ENCODE data around the gene MAD2L1BP.

Gene MAD2L1BP

GRCh38 chr6:43671011-43671800, 35.6 kb downstream of the MAD2L1BP start:
- H3K4me1 ChIP-seq (ENCODE audit: control insufficient read depth, insufficient read depth, low read length), result peaks cover 23% of the 10 kb centered on the region
- H3K27ac ChIP-seq (ENCODE audit: low read depth, low read length), result no peak overlapping the region
- H3K36me3 ChIP-seq (ENCODE audit: control insufficient read depth, insufficient read depth, low read length), result peaks cover 32% of the 10 kb centered on the region
- no peak overlapping the region for H3K4me3 ChIP-seq (ENCODE audit: low read length)
- H3K9ac ChIP-seq (ENCODE audit: low read length), result no peak overlapping the region
- no peaks in the 10 kb centered on the region for H3K27me3 ChIP-seq (ENCODE audit: control insufficient read depth, insufficient read depth, low read length)

DNA sequence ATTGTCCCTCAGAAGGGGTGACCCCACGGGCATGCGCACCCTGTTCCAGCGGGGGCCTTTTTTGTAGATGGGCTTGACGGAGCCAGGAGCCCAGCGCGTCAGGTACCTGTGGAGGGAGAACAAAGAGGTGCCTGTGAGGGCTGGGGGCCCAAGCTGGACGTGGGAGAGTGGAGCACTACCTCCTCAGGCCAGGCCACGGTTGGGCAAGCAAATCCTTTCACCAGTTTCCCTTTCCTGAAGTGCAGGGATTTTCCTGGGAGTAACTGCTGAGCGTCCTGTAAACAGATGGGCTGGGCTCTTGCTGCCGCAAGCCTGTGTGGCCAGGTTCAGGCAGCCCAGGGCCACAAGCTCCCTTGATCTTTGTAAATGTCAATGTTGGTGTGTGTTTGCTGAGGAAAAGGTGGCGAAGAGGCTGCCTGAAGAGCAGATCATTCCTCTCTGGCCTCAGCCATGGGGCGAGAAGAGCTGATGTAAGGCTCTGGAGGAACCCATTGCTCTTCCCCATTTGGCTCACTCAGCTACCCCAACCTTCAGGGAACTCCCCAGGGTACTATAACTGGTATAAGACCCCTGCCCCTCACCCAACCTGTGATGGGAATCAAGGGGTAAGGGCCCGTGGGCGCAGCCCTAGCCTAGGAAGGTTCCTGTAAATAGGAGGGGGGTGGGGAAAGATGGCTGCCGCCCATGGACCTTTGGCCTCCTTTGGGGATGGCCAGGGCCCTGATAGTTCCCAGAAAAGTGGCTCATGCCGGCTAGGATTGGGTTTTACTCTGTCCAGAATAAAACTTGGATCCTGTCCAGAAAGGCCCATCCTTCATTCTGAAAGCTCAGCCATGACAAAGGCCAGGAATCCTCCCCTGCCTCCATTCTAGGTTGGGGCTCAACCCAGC, 36.4 kb downstream of the MAD2L1BP start:
- Histone ChIP-seq H3K27ac (ENCODE audit: low read depth, low read length) (no peak overlapping the region), H3K9ac (ENCODE audit: low read length) (no peak overlapping the region), H3K4me3 (ENCODE audit: low read length) (no peak overlapping the region), H3K36me3 (ENCODE audit: control insufficient read depth, insufficient read depth, low read length) (peaks cover 40% of the 10 kb centered on the region), H3K4me1 (ENCODE audit: control insufficient read depth, insufficient read depth, low read length) (peaks cover 23% of the 10 kb centered on the region), H3K27me3 (ENCODE audit: control insufficient read depth, insufficient read depth, low read length) (no peaks in the 10 kb centered on the region)

DNA sequence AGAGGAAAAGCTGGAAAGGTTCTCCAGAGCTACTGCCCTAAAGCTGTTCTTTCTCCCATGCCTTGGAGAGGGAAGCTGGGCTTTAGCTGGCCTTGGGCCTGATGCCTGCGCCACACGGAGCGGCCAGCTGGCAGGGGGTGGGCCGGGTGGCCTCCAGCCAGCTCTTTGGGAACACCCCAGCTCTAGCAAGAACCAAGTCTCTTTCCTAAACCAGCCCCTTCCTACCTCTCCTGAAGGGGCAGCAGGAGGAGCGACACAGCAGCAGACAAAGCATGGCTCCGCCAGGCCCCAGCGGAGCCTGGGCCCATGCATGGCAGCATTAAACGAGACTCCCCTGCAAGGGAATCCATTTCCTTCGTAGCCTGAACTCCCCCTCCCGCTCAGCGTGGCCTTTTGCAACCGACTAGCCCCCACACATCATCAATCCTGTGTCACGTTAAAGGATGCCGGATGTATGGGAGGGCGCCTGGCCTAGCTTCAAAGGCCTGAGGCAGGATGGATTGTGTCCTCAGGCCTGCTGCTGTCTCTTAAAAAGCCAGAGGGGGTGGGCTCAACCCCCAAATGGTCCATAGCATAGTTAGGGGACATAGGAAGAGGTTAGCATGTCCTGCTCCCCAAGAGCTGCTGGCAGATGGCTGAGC, 37.9 kb downstream of the MAD2L1BP start:
- H3K27ac ChIP-seq (ENCODE audit: low read depth, low read length), result no peak overlapping the region
- peaks cover 11% of the 10 kb centered on the region for H3K4me1 ChIP-seq (ENCODE audit: control insufficient read depth, insufficient read depth, low read length)
- H3K36me3 ChIP-seq (ENCODE audit: control insufficient read depth, insufficient read depth, low read length), result peaks cover 44% of the 10 kb centered on the region
- H3K4me3 ChIP-seq (ENCODE audit: low read length), result no peak overlapping the region
- H3K9ac ChIP-seq (ENCODE audit: low read length), result no peak overlapping the region
- H3K27me3 ChIP-seq (ENCODE audit: control insufficient read depth, insufficient read depth, low read length), result no peaks in the 10 kb centered on the region

GRCh38 chr6:43674291-43674690, 38.7 kb downstream of the MAD2L1BP start:
- Histone ChIP-seq H3K36me3 (ENCODE audit: control insufficient read depth, insufficient read depth, low read length) (peaks cover 45% of the 10 kb centered on the region), H3K4me3 (ENCODE audit: low read length) (no peak overlapping the region), H3K9ac (ENCODE audit: low read length) (no peak overlapping the region), H3K4me1 (ENCODE audit: control insufficient read depth, insufficient read depth, low read length) (peaks cover 4% of the 10 kb centered on the region), H3K27ac (ENCODE audit: low read depth, low read length) (no peak overlapping the region), H3K27me3 (ENCODE audit: control insufficient read depth, insufficient read depth, low read length) (no peaks in the 10 kb centered on the region)

DNA sequence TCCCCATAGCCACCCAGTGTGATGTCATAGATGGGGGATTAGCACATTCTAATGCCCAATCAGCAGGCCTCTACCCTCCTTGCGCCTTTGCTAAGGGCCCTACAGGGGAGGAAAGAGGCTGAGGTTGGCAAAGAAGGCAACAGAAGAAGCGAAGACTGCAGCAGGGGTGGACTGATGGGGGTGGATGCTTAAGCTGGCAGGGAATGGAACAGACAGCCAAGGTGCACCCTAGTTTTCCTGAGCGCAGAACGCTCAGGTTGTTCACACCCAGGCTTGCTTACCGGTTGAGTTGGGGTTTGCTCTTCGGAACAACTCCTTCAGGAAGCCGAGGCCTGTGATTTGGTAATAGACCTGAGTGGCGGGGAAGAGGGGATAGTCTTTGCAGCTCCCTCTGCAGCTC, 39.3 kb downstream of the MAD2L1BP start:
- H3K27me3 ChIP-seq (ENCODE audit: control insufficient read depth, insufficient read depth, low read length), result no peaks in the 10 kb centered on the region
- no peak overlapping the region for H3K4me3 ChIP-seq (ENCODE audit: low read length)
- H3K27ac ChIP-seq (ENCODE audit: low read depth, low read length), result no peak overlapping the region
- no peak overlapping the region for H3K9ac ChIP-seq (ENCODE audit: low read length)
- peaks cover 2% of the 10 kb centered on the region for H3K4me1 ChIP-seq (ENCODE audit: control insufficient read depth, insufficient read depth, low read length)
- peaks cover 45% of the 10 kb centered on the region for H3K36me3 ChIP-seq (ENCODE audit: control insufficient read depth, insufficient read depth, low read length)

DNA sequence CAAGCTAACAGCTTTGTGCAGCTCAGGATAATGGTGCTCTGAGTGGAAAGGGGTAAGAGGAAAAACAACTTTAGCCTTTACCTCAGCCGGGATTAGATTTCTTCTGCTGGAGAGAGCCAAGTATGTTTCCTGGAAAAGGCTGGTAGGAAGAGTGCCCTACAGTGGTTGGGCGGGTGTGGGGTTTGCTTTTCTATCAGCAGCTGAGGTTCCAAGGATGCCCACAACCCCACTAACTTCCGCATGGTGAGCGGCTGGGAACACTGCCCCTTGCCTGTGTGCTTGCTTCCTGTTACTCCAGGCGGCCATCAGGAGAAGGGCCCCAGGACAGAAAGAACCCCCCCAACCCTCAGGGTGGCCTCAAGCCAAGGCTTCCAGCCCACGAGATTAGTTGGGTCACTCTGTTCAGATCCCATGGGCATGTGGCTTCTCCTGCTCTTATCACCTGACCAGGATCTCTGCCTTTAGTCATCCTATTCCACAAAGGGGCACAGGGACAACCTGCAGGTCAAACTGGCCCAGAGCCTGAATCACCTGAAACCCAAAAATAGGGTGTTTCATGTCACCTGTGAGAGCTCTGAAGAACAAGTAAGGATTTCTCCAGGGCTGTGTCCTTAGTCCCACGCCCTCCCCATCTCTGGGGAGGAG, 41.4 kb downstream of the MAD2L1BP start:
- peaks cover 33% of the 10 kb centered on the region for H3K36me3 ChIP-seq (ENCODE audit: control insufficient read depth, insufficient read depth, low read length)

GRCh38 chr6:43677759-43678158, 42.1 kb downstream of the MAD2L1BP start:
- Histone ChIP-seq H3K4me3 (ENCODE audit: low read length) (no peak overlapping the region), H3K27ac (ENCODE audit: low read depth, low read length) (no peak overlapping the region), H3K4me1 (ENCODE audit: control insufficient read depth, insufficient read depth, low read length) (no peaks in the 10 kb centered on the region), H3K36me3 (ENCODE audit: control insufficient read depth, insufficient read depth, low read length) (peaks cover 33% of the 10 kb centered on the region), H3K27me3 (ENCODE audit: control insufficient read depth, insufficient read depth, low read length) (no peaks in the 10 kb centered on the region), H3K9ac (ENCODE audit: low read length) (no peak overlapping the region)

More for the DNA sequence above, 41.4 kb downstream of the MAD2L1BP start:
- Histone ChIP-seq H3K27me3 (ENCODE audit: control insufficient read depth, insufficient read depth, low read length) (no peaks in the 10 kb centered on the region), H3K4me1 (ENCODE audit: control insufficient read depth, insufficient read depth, low read length) (no peaks in the 10 kb centered on the region), H3K4me3 (ENCODE audit: low read length) (no peak overlapping the region), H3K9ac (ENCODE audit: low read length) (no peak overlapping the region), H3K27ac (ENCODE audit: low read depth, low read length) (no peak overlapping the region)

- Histone ChIP-seq H3K9ac (ENCODE audit: low read length) (no peak overlapping the region), H3K36me3 (ENCODE audit: control insufficient read depth, insufficient read depth, low read length) (peaks cover 33% of the 10 kb centered on the region), H3K4me1 (ENCODE audit: control insufficient read depth, insufficient read depth, low read length) (no peaks in the 10 kb centered on the region), H3K4me3 (ENCODE audit: low read length) (no peak overlapping the region), H3K27ac (ENCODE audit: low read depth, low read length) (no peak overlapping the region), H3K27me3 (ENCODE audit: control insufficient read depth, insufficient read depth, low read length) (no peaks in the 10 kb centered on the region)
Measured at GRCh38 chr6:43678341-43678740, 42.7 kb downstream of the MAD2L1BP start.

DNA sequence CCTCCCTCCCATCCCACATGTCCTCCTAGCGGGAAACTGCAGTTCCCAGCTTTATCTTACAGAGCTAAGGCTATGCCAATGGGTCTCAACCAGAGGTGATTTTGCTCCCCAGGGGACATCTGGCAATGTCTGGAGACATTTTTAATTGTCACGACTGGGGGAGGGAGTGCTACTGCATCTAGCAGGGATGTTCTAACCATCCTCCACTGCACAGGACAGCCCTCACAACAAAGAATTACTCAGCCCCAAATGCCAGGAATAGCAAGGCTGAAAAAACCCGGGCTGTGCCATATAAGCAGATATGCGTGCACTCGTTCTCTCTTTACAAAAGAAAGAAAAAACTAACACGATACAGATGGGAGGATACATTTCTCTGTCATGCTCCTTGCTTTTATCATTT, 43.4 kb downstream of the MAD2L1BP start:
- no peak overlapping the region for H3K4me3 ChIP-seq (ENCODE audit: low read length)
- H3K4me1 ChIP-seq (ENCODE audit: control insufficient read depth, insufficient read depth, low read length), result no peaks in the 10 kb centered on the region
- no peaks in the 10 kb centered on the region for H3K27me3 ChIP-seq (ENCODE audit: control insufficient read depth, insufficient read depth, low read length)
- H3K27ac ChIP-seq (ENCODE audit: low read depth, low read length), result no peak overlapping the region
- peaks cover 30% of the 10 kb centered on the region for H3K36me3 ChIP-seq (ENCODE audit: control insufficient read depth, insufficient read depth, low read length)
- no peak overlapping the region for H3K9ac ChIP-seq (ENCODE audit: low read length)

DNA sequence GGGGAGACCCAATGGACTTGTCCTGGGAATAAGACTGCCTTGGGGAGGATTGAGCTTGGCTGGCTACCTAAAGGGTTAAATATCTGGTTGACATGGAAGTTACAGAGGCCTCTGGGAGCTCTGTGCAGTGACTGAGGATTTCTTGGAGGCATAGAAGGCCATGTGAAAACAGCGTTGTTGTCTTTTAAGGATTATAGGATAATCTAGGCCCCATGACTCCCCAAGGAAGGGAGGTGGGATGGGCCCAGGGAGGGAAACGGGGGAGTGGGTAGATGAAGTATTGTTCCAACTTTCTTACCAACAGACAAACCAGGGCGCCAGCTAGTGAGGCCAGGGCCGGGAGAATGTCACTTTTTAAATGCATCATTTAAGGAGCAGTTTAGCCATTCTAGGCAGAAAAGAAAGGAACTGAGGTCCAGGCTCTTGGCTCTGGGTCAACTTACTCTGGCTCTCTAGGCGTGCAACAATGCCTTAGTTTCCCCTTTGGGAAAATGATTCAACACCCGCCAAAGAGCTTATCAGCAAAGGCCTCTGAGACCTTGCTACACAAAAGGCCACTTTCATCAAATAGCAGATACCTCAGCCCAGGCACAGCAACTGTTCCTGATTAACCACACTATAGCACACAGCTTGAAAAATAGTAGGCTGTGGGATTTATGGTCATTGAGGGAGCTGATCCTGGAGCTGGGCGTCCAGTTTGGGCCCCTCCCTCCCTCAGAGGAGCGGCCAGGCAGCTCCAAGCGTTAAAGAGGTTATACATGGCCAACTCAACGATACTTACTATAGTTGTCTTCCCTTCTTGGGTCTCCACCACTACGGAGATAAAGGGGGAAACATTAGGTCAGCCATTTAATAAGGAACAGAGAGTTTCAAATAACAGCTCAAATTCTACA, 44.9 kb downstream of the MAD2L1BP start:
- H3K9ac ChIP-seq (ENCODE audit: low read length), result no peak overlapping the region
- H3K4me3 ChIP-seq (ENCODE audit: low read length), result no peak overlapping the region
- H3K4me1 ChIP-seq (ENCODE audit: control insufficient read depth, insufficient read depth, low read length), result no peaks in the 10 kb centered on the region
- H3K36me3 ChIP-seq (ENCODE audit: control insufficient read depth, insufficient read depth, low read length), result peaks cover 15% of the 10 kb centered on the region
- no peaks in the 10 kb centered on the region for H3K27me3 ChIP-seq (ENCODE audit: control insufficient read depth, insufficient read depth, low read length)
- no peak overlapping the region for H3K27ac ChIP-seq (ENCODE audit: low read depth, low read length)

DNA sequence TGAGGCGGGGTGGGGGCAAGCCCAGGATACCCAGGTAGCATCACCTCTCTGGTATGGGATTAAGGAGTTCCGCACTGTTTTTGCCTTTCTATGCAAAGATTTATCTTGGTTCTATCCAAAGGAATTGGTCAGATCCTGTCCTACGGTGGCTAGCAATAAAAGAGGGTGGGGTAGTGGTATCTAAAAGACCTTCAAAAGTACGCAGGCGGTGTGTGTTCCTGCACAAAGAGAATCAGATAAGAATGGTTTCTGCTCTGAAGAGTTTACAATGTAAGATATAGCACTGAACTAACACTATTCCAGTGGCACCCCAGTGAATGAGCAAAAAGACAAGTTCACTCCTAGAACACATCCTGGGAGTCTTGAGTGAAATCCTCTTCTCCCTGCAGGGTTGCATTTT, 45.7 kb downstream of the MAD2L1BP start:
- H3K4me3 ChIP-seq (ENCODE audit: low read length), result no peak overlapping the region
- no peak overlapping the region for H3K27ac ChIP-seq (ENCODE audit: low read depth, low read length)
- H3K9ac ChIP-seq (ENCODE audit: low read length), result no peak overlapping the region
- H3K4me1 ChIP-seq (ENCODE audit: control insufficient read depth, insufficient read depth, low read length), result no peaks in the 10 kb centered on the region
- H3K27me3 ChIP-seq (ENCODE audit: control insufficient read depth, insufficient read depth, low read length), result no peaks in the 10 kb centered on the region
- peaks cover 12% of the 10 kb centered on the region for H3K36me3 ChIP-seq (ENCODE audit: control insufficient read depth, insufficient read depth, low read length)

Data from rectal smooth muscle tissue (tissue), 1 donor.